ENCODE results near the gene RIPPLY2. TPM values are rescaled to one million over a fixed set of nuclear protein-coding genes. Genes with fewer than 3 reads are reported as not detected.
"Not testable (repeated sequence)": the region's sequence is repeated elsewhere in the genome, so short reads cannot be mapped to it uniquely, and the experiment has no call there.

The RIPPLY2 gene
- polyA plus RNA-seq (ENCODE audit: insufficient read length): not detected

GRCh38 chr6:83853178-83854000 is at the start of gene RIPPLY2:
RIPPLY2 (plus strand) TSS chr6:83853360; CDS start chr6:83853417, 57 bp downstream.
- DNase-seq (ENCODE audit: low read depth): no peak

DNA sequence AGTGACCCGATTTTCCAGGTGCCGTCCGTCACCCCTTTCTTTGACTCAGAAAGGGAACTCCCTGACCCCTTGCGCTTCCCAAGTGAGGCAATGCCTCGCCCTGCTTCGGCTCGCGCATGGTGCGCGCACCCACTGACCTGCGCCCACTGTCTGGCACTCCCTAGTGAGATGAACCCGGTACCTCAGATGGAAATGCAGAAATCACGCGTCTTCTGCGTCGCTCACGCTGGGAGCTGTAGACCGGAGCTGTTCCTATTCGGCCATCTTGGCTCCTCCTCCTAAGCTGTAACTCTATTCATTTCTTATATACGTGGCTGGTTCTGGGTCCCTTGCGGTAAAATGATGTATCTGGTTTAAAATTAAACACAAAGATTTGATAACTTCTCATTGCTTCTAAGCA is 49.7 kb upstream of the RIPPLY2 start:
- not testable (repeated sequence) for DNase-seq (ENCODE audit: low read depth)

DNA sequence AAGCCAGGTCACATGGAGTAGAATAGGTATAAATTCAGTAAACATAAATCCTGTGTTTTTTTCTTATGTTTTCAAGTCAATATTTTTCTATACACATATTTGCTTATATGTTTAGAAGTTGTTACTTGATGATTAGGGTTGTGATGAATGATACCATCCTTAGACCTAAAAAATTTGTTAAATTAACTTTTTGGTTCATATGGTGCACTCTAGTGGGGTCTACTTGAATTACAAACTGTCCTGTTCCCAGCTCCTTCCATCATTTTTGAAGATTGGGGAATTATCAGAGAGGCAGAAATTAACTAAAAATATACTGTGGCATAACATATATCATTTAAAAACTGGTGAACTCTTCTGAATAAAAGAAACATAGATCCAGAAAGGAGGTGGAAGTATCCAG is 48.3 kb upstream of the RIPPLY2 start:
- no peak for DNase-seq (ENCODE audit: low read depth)

DNA sequence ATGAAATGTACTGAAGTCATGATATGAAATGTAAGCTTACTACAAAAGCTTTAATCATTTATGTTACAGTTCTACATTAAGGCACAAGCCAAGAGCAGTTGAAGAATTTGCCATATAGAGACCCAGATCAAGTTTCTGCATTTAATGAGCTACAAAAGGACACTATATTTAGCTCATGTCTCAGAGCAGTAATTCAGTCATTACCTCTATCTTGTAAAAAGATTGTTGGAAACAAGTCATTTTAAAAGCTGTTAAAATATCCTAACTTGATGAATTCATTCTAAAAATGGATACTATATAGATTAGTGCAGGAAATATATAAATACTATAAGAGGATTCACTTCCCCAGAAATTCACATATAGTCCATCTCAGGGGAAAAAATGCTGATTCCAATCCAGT is 45.2 kb upstream of the RIPPLY2 start:
- DNase-seq (ENCODE audit: low read depth): no peak

- DNase-seq (ENCODE audit: low read depth): no peak
Observed at GRCh38 chr6:83808926-83809325, 44.2 kb upstream of the RIPPLY2 start.

- no peak for DNase-seq (ENCODE audit: low read depth)
Observed at GRCh38 chr6:83812595-83812994, 40.6 kb upstream of the RIPPLY2 start.

DNA sequence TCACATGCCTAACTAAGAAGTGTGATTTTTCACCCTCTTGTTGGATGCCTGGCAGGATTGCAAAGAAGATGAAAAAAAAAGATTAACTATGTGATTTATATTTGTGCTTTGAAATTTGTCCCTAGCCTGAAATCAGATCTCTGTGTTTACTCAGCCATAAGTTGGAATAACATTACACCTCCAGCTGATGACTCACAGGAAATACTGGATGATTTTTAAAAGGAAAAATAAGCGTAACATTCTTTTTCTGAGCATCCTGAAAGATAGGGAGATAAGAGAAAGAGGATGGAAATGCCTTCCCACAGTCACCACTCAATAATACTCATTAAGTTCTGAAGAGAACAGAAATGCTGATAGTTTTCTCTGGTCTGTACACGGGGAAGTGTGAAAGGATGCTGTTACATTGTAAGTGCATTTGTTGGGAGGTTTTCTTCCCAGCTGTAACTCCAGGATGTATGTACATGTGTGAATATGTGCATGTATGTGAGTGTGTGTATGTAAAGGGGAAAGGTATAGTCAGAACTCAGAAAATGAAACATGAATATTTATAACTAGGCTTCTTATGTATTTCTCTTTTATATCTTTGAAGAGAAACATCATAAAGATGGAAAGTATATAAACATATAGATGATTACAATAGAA is 37.4 kb upstream of the RIPPLY2 start:
- no peak for DNase-seq (ENCODE audit: low read depth)

DNA sequence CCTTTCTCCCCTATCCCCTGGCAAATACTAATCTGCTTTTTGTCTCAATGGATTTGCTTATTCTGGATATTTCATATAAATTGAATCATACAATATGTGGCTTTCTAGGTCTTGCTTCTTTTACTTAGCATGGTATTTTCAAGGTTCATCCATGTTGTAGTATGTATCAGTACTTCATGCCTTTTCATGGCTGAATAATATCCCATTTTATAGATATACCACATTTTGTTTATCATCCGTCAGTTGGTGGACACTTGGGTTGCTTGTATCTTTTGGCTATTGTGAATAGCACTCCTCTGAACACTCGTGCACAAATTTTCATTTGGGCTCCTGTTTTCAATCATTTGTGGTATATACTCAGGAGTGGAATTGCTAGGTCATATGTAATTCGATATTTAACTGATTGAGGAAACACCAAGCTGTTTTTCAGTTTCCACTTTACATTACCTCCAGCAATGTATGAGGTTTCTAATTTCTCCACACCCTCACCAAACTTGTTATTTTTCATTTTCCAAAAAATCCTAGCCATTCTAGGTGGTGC is 30.5 kb upstream of the RIPPLY2 start:
- no peak for DNase-seq (ENCODE audit: low read depth)

GRCh38 chr6:83824388-83824801 is 28.8 kb upstream of the RIPPLY2 start:
- no peak for DNase-seq (ENCODE audit: low read depth)

DNA sequence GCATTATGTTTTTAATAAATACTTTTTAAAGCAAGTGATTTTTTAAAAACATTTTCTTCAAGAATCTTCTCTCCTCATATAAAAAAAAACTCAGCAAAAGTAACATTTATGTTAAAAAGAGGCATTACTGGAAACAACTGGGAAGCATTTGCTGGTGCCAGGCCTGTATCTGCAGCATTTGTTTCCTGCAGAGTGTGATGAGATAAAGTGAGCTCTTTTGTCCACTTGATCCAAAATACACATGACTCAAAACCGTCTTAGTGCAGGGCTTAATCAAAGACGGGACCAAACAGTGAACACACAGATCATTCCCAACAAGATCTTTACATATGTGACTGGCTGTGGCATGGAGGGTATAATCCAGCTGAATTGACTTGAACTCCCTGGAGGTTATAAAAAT is 28.3 kb upstream of the RIPPLY2 start:
- DNase-seq (ENCODE audit: low read depth): no peak

- no peak for DNase-seq (ENCODE audit: low read depth)
Observed at GRCh38 chr6:83827050-83827449, 26.1 kb upstream of the RIPPLY2 start.

- DNase-seq (ENCODE audit: low read depth): no peak
Observed at GRCh38 chr6:83838727-83839126, 14.4 kb upstream of the RIPPLY2 start.

- no peak for DNase-seq (ENCODE audit: low read depth)
Observed at GRCh38 chr6:83844170-83844569, 9.0 kb upstream of the RIPPLY2 start.

DNA sequence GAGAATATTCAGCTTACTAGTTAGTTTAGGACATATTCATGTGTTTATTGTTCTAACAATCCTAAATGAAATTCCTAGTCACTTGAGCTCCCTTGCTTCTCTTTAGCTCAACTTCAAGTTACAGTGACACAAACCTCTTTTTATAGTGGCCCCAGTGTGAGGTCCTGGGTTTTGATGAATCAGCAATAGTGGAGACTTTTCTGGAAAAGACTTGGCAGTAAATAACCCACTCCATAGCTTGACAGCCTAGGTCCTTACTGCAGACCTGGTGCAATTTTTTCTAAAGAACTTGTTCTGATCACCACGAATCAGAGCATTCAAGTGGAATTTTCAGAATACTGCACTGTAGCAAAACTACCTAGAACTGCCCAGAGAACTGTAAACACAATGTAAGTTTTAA is 6.9 kb upstream of the RIPPLY2 start:
- no peak for DNase-seq (ENCODE audit: low read depth)

GRCh38 chr6:83847179-83847578 is 6.0 kb upstream of the RIPPLY2 start:
- no peak for DNase-seq (ENCODE audit: low read depth)

- no peak for DNase-seq (ENCODE audit: low read depth)
Observed at GRCh38 chr6:83849127-83849526, 4.0 kb upstream of the RIPPLY2 start.

DNA sequence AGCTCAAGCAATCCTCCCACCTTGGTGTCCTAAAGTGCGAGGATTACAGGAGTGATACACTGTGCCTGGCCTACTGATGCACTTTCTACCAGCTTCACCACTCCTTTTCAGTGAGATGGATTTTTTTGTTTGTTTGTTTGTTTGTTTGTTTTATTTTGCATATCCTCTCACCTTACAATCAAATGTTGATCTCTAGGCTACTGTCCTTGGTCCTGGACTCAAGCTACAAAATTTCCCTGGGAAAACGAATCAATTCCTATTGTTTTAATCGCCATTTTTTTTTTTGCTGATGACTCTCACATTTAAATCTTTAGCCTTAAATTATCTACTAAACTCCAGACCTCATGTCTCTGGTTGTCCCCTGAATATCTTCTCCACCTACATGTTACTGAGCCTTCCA is 3.5 kb upstream of the RIPPLY2 start:
- no peak for DNase-seq (ENCODE audit: low read depth)

DNA sequence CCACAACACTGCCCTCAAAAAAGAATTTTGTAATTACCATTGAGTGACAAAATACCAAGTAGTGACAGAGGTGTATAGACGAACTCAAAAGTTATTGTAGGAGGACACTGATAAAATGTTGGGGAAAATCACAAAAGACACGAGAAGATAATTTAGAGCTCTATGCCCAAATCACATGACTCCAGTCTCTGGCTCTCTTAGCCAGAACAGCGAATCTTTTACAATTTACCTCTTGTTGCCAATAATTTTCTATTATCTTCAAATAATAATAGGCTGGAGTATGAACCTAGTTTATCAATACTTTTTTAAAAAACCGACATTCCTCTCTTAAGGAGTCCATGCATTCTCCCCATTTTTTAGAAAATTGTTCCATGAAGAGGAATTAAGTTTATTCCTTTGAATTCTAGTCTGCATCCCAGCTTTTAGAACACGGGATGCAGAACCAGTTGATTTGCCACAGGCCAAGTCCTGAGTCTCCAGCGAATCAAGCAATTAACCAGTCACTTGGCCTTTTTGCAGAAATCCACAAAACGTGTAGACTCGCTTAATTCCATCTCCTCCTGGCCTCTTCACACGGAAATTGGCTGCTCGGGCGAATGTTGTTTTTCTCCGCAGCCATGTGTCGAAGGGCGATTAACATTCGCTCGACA is 507 bp upstream of the RIPPLY2 start:
- no peak for DNase-seq (ENCODE audit: low read depth)

DNA sequence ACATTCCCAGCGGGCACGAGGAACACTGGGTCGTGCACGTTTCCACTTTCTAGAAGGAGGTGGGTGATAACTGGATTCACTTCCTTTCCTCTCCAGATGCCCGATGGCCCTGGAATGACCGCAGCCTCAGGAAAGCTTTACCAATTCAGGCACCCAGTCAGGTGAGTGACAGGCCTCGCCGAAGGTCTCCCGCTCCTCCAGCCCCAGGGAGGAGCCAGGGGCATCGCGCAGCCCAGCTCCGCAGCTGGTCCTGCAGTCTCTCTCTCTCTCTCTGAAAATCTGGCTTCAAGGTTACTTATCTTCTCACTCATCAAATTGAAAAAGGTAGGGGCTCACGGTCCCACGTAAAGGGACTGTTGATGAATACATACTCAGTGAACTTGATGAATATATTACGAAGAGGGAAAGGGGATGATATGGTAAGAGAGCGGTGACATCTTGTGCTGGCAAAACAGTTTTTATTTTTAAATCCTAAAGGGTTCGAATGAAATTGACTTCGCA is 891 bp downstream of the RIPPLY2 start:
- DNase-seq (ENCODE audit: low read depth): no peak

DNA sequence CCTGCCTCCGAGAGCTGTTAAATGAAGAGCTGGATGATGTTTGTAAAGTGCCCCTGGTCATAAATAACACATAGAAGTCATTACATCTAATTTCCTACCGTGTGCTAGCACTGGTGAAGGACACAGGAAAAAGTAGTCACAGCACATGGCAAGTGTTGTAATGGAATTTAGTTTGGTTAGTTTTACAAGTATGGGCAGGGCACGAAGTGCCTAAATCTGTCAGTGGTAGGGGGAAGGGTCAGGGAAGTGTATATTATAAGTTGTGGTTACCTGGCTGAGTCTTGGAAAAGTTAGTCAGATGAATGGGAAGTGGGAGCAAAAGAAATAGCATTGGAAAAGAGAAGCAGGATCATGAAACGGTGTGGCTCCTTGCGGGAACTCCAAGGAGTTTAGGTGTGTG is 1.6 kb downstream of the RIPPLY2 start:
- no peak for DNase-seq (ENCODE audit: low read depth)

DNA sequence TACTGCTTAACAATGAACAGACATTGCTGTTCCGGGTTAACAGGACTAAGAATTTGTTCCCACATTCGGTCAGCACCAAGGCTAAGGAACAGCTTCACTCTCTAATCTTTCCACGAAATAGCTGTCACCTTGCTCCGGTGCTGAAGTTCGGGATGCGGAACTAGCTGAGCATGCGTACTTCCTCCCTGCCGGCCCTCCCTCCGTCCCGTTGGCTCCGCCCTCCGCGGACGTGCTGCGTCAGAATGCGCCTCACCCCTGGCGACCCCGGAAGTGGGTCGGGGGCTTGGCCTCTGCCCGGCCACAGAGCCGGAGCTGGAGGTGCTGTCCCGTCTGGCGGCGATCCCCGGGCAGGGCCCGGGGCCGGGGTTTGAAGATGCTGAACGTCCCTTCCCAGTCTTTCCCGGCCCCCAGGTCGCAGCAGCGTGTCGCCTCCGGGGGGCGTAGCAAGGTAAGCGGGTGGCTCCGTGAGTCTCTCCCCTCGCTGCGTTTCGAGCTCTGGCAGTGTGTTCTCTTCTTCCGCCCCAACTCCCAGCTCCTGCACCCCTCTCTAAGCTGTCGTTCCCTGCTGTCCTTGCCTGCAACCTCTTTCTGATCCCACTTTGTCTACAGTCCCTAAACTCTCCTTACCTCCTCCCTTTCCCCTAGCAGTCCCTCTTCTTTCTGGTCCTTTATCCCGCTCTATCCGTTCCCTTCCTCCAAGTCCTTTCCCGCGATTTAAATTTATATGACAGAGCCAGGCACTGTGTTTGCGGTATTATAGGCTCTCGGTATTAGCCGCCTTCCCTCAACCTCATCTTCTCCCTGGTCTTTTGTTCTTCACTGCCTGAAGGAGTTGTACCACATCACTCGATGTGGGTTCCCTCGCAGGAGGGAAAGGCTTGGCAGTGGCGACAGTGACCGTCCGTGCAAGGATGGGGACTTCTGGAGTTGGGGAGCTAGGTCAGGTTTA is 6.5 kb downstream of the RIPPLY2 start, which contains the start of gene CYB5R4:
Gene CYB5R4, plus strand, starts transcription at position 280 of the 949 bp plus-strand sequence. Its CDS starts 94 bp downstream, at position 374.
- peak; percentile 91 for DNase-seq (ENCODE audit: low read depth)

Data from forelimb muscle (tissue), 1 donor.